PFSK-1 (cell line): ENCODE results near the gene IGFBP2.

Experiments used
- POLR2AphosphoS5 ChIP-seq: IDR thresholded peaks from 2 replicates; pipeline ENCODE4 v1.6.1; 2012; ENCODE audit warnings: low read depth, mild to moderate bottlenecking, control low read depth, low read length, moderate library complexity
- REST ChIP-seq, 2 experiments: IDR thresholded peaks; 2 replicates each; pipeline versions ENCODE4 v1.6.1 to v1.8.0; 2011 to 2012; ENCODE audit warnings: low read depth in 2 of 2, low read length in 2 of 2, control low read depth in 1 of 2, inconsistent platforms in 1 of 2, mild to moderate bottlenecking in 1 of 2, moderate library complexity in 1 of 2; ENCODE audit not compliant: insufficient read depth in 1 of 2
- SIN3A ChIP-seq: IDR thresholded peaks from 2 replicates; pipeline ENCODE4 v1.6.1; 2012; ENCODE audit warnings: mild to moderate bottlenecking, low read length, moderate library complexity, borderline replicate concordance; ENCODE audit not compliant: insufficient read depth
- TAF1 ChIP-seq: IDR thresholded peaks from 2 replicates; pipeline ENCODE4 v1.6.1; 2012; ENCODE audit warnings: low read length, control low read depth, borderline replicate concordance; ENCODE audit not compliant: insufficient read depth

DNA sequence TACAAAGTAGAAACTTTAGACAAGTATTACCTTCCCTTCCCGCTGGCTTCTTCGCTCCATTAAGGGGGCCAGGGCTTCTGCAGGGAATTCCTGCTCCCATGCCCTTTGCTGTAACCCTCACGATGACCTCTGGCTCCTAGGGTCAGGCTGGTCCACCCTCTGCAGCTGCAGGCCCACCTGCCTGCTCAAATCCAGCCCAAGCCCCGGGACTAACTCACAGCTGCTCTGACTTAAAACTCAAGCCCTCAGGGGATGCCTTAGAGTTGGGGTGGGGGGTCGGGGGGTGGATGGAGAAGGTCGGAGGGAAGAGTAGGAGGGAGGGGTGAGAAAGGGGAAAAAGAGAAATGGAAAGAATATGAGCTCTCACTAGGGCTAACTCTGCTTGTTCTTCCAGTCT, 57.2 kb downstream of the IGFBP2 start:
- no peak for TF ChIP-seq POLR2AphosphoS5
- TF ChIP-seq REST (IDR thresholded peaks at IDR 0.05; ENCODE audit: insufficient read depth in 1 of 2, low read depth in 2 of 2, low read length in 2 of 2), result no peak
- no peak for TF ChIP-seq SIN3A
- TF ChIP-seq TAF1, result no peak
